Neural cell (in vitro differentiated cells): Measurements from ENCODE around the gene CDH1. TPM values are rescaled to one million over a fixed set of nuclear protein-coding genes. Genes with fewer than 3 reads are reported as not detected.

Source experiments
- H2AFZ ChIP-seq: fragments of 200-600, 300-800 bp; sonication (generic), shearing (Covaris generic); 2 replicates; pipeline ENCODE4 v1.6.0; 2014; ENCODE audit warnings: low read depth, mild to moderate bottlenecking, antibody characterized with exemption, low read length, moderate library complexity
- H3F3A ChIP-seq: fragments of 200-600 bp; shearing (Covaris generic); 2 replicates; pipeline ENCODE4 v1.6.1; 2016; ENCODE audit warnings: mild to moderate bottlenecking, moderate library complexity, mixed read lengths, antibody characterized with exemption, low read length; ENCODE audit not compliant: insufficient read depth, poor library complexity, severe bottlenecking
- H3K27ac ChIP-seq: fragments of 200-600, 300-800 bp; sonication (generic), shearing (Covaris generic); 2 replicates; pipeline ENCODE4 v1.5.1; 2014; ENCODE audit warnings: mild to moderate bottlenecking, low read length, moderate library complexity
- H3K27me3 ChIP-seq: fragments of 300-800, 200-600 bp; sonication (generic), shearing (Covaris generic); 2 replicates; pipeline ENCODE4 v1.6.0; 2014; ENCODE audit warnings: mild to moderate bottlenecking, low read depth, low read length, moderate library complexity; ENCODE audit not compliant: insufficient read depth
- H3K36me3 ChIP-seq: fragments of 300-800, 200-600 bp; sonication (generic), shearing (Covaris generic); 2 replicates; pipeline ENCODE4 v1.5.1; 2014; ENCODE audit warnings: mild to moderate bottlenecking, antibody characterized with exemption, low read length, moderate library complexity; ENCODE audit not compliant: insufficient read depth
- H3K4me2 ChIP-seq: fragments of 300-800, 200-600 bp; sonication (generic), shearing (Covaris generic); 2 replicates; pipeline ENCODE4 v1.6.0; 2014; ENCODE audit warnings: mild to moderate bottlenecking, low read length
- H3K4me3 ChIP-seq: fragments of 300-800, 200-600 bp; sonication (generic), shearing (Covaris generic); 2 replicates; pipeline ENCODE4 v1.5.1; 2014; ENCODE audit warnings: mild to moderate bottlenecking, low read length, moderate library complexity
- H3K79me2 ChIP-seq: fragments of 200-600 bp; shearing (Covaris generic); replicated peaks from 2 replicates; pipeline ENCODE4 v1.6.0; 2014; ENCODE audit warnings: mild to moderate bottlenecking, low read length, moderate library complexity; ENCODE audit not compliant: insufficient read depth
- H3K9ac ChIP-seq: fragments of 300-800, 200-600 bp; sonication (generic), shearing (Covaris generic); 2 replicates; pipeline ENCODE4 v1.6.1; 2016; ENCODE audit warnings: mild to moderate bottlenecking, low read length, mixed read lengths
- H3K9me2 ChIP-seq: fragments of 200-600 bp; shearing (Covaris generic); 2 replicates; pipeline ENCODE4 v1.6.1; 2016; ENCODE audit warnings: mild to moderate bottlenecking, low read length, mixed read lengths; ENCODE audit not compliant: insufficient read depth
- H3K9me3 ChIP-seq: fragments of 200-600, 300-800 bp; sonication (generic), shearing (Covaris generic); 2 replicates; pipeline ENCODE4 v1.6.1; 2016; ENCODE audit warnings: mild to moderate bottlenecking, mixed run types, low read length, moderate library complexity, mixed read lengths
- H4K20me1 ChIP-seq: fragments of 200-600 bp; shearing (Covaris generic); 2 replicates; pipeline ENCODE4 v1.6.1; 2016; ENCODE audit warnings: mild to moderate bottlenecking, mixed run types; ENCODE audit not compliant: insufficient read depth
- CTCF ChIP-seq: fragments of 450-650 bp; IDR thresholded peaks from 2 replicates; pipeline ENCODE4 v1.5.1; 2014; ENCODE audit warnings: antibody characterized with exemption, mild to moderate bottlenecking, moderate library complexity; ENCODE audit not compliant: poor library complexity, severe bottlenecking
- EP300 ChIP-seq: fragments of 450-650 bp; conservative IDR thresholded peaks from 2 replicates; pipeline ENCODE4 v1.6.1; 2014; ENCODE audit warnings: antibody characterized with exemption, mild to moderate bottlenecking, moderate library complexity; ENCODE audit not compliant: poor library complexity, severe bottlenecking
- EZH2 ChIP-seq: fragments of 200-600, 300-800 bp; shearing (Covaris generic), sonication (generic); IDR thresholded peaks from 2 replicates; pipeline ENCODE4 v1.6.1; 2014; ENCODE audit warnings: antibody characterized with exemption, low read length, borderline replicate concordance, mild to moderate bottlenecking; ENCODE audit not compliant: insufficient read depth, poor library complexity, severe bottlenecking
- MXI1 ChIP-seq: fragments of 450-650 bp; conservative IDR thresholded peaks from 2 replicates; pipeline ENCODE4 v1.6.1; 2014; ENCODE audit warnings: antibody characterized with exemption, mild to moderate bottlenecking; ENCODE audit not compliant: poor library complexity, severe bottlenecking
- POLR2AphosphoS5 ChIP-seq: IDR thresholded peaks from 2 replicates; pipeline ENCODE4 v1.6.1; 2012
- RAD21 ChIP-seq: fragments of 450-650 bp; conservative IDR thresholded peaks from 2 replicates; pipeline ENCODE4 v1.6.1; 2014; ENCODE audit warnings: antibody characterized with exemption, mild to moderate bottlenecking, moderate library complexity
- REST ChIP-seq: IDR thresholded peaks from 2 replicates; pipeline ENCODE4 v1.6.1; 2012; ENCODE audit warnings: borderline replicate concordance
- SMC3 ChIP-seq: fragments of 450-650 bp; conservative IDR thresholded peaks from 2 replicates; pipeline ENCODE4 v1.6.1; 2014; ENCODE audit warnings: antibody characterized with exemption, mild to moderate bottlenecking, moderate library complexity; ENCODE audit not compliant: poor library complexity
- TAF1 ChIP-seq: IDR thresholded peaks from 2 replicates; pipeline ENCODE4 v1.6.1; 2012; ENCODE audit warnings: low read depth
- polyA plus RNA-seq: library from polyadenylated mRNA; depleted of rRNA; stranded (reverse); fragments of >200 nt; gene quantifications from 2 replicates; pipeline ENCODE4 v1.2.3, GENCODE V29; 2014

CDH1 gene
- polyA plus RNA-seq, 1 donor from 2014 or later: 1.2 TPM

GRCh38 chr16:68883685-68884084 lies 146.6 kb downstream of the CDH1 start:
- no peak overlapping the region for H3K27ac ChIP-seq
- H3F3A ChIP-seq: no peaks in the 10 kb centered on the region
- H3K4me3 ChIP-seq: no peak overlapping the region
- H3K9me3 ChIP-seq: no peaks in the 10 kb centered on the region
- H3K79me2 ChIP-seq: no peaks in the 10 kb centered on the region
- no peaks in the 10 kb centered on the region for H3K27me3 ChIP-seq
- no peak overlapping the region for H2AFZ ChIP-seq
- no peaks in the 10 kb centered on the region for H3K9me2 ChIP-seq
- TF ChIP-seq EP300 (no peak), MXI1 (no peak), SMC3 (no peak), EZH2 (no peak), TAF1 (no peak), POLR2AphosphoS5 (no peak), CTCF (no peak), RAD21 (no peak), REST (no peak)
- H3K36me3 ChIP-seq: no peaks in the 10 kb centered on the region
- no peaks in the 10 kb centered on the region for H4K20me1 ChIP-seq
- no peak overlapping the region for H3K4me2 ChIP-seq
- no peak overlapping the region for H3K9ac ChIP-seq

GRCh38 chr16:68884401-68884800 lies 147.3 kb downstream of the CDH1 start:
- H3K9me2 ChIP-seq: no peaks in the 10 kb centered on the region
- TF ChIP-seq SMC3 (no peak), CTCF (no peak), TAF1 (no peak), RAD21 (no peak), EP300 (no peak), MXI1 (no peak), REST (no peak)
- H4K20me1 ChIP-seq: no peaks in the 10 kb centered on the region
- no peak overlapping the region for H3K27ac ChIP-seq
- no peaks in the 10 kb centered on the region for H3K27me3 ChIP-seq
- no peaks in the 10 kb centered on the region for H3K36me3 ChIP-seq
- no peak overlapping the region for H3K4me2 ChIP-seq
- H2AFZ ChIP-seq: no peak overlapping the region
- H3F3A ChIP-seq: no peaks in the 10 kb centered on the region
- H3K9me3 ChIP-seq: no peaks in the 10 kb centered on the region
- H3K79me2 ChIP-seq: no peaks in the 10 kb centered on the region
- H3K4me3 ChIP-seq: no peak overlapping the region
- H3K9ac ChIP-seq: no peak overlapping the region
